ENCODE data around the gene ZNF556. TPM values are rescaled to one million over a fixed set of nuclear protein-coding genes. Genes with fewer than 3 reads are reported as not detected.

The ZNF556 gene
- total and polyA plus RNA-seq, 2 experiments from 2014 or later, result not detected

GRCh38 chr19:2906631-2907195 lies 39.6 kb downstream of the ZNF556 start (continued):
- TF ChIP-seq REST (IDR thresholded peaks at IDR 0.05; ENCODE audit: unreplicated experiment), result no peak
- no peak for TF ChIP-seq EZH2 (IDR thresholded peaks at IDR 0.05; ENCODE audit: low read depth, unreplicated experiment)
- TF ChIP-seq ZNF114 (CRISPR knock-in tag; IDR thresholded peaks at IDR 0.05), result no peak
- TF ChIP-seq ZNF331 (CRISPR knock-in tag; IDR thresholded peaks at IDR 0.05; ENCODE audit: low read depth), result no peak

GRCh38 chr19:2912306-2912705 lies 45.2 kb downstream of the ZNF556 start:
- Mint-ChIP-seq H3K4me3 (no peak overlapping the region), H3K36me3 (ENCODE audit: low read depth) (peaks cover 27% of the 10 kb centered on the region)

More at GRCh38 chr19:2912306-2912705, 45.2 kb downstream of the ZNF556 start:
- ATAC-seq, result no peak
- no peak overlapping the region for H3K4me3 ChIP-seq
- peaks cover 65% of the 10 kb centered on the region for H3K79me2 ChIP-seq (replicated peaks; ENCODE audit: insufficient read depth)
- H4K20me1 ChIP-seq (replicated peaks; ENCODE audit: insufficient read depth), result peaks cover 17% of the 10 kb centered on the region
- no peak for DNase-seq (ENCODE audit: low spot score)
- H3K27me3 Mint-ChIP-seq (ENCODE audit: insufficient read depth, low read depth, poor library complexity), result peaks cover 8% of the 10 kb centered on the region
- H3K4me1 ChIP-seq (ENCODE audit: insufficient read depth), result no peaks in the 10 kb centered on the region; the same call in 1 of the 2 replicates
- H3K27ac ChIP-seq (ENCODE audit: low read depth), result no peak overlapping the region
- no peaks in the 10 kb centered on the region for H3F3A ChIP-seq (replicated peaks; ENCODE audit: low read depth)
- H2AFZ ChIP-seq, result no peak overlapping the region
- peaks cover 72% of the 10 kb centered on the region for H3K9me3 Mint-ChIP-seq
- no peaks in the 10 kb centered on the region for H3K9me2 ChIP-seq (ENCODE audit: insufficient read depth)
- no peaks in the 10 kb centered on the region for H3K4me1 Mint-ChIP-seq
- no peak for TF ChIP-seq ZNF331 (CRISPR knock-in tag; IDR thresholded peaks at IDR 0.05; ENCODE audit: low read depth)
- TF ChIP-seq REST (IDR thresholded peaks at IDR 0.05; ENCODE audit: unreplicated experiment), result no peak
- TF ChIP-seq NANOG (IDR thresholded peaks at IDR 0.05; ENCODE audit: borderline replicate concordance), result no peak
- no peak for TF ChIP-seq CREB1 (CRISPR knock-in tag; IDR thresholded peaks at IDR 0.05; ENCODE audit: low read depth)
- TF ChIP-seq EZH2phosphoT487 (IDR thresholded peaks at IDR 0.05; ENCODE audit: unreplicated experiment), result no peak
- no peak for TF ChIP-seq ETS1 (IDR thresholded peaks at IDR 0.05)
- TF ChIP-seq ZNF114 (CRISPR knock-in tag; IDR thresholded peaks at IDR 0.05), result no peak
- TF ChIP-seq JUNB (IDR thresholded peaks at IDR 0.05; ENCODE audit: unreplicated experiment), result no peak
- TF ChIP-seq CTCF (conservative IDR thresholded peaks at IDR 0.05; ENCODE audit: low read depth in 2 of 2), result no peak
- no peak for TF ChIP-seq POLR2AphosphoS5 (IDR thresholded peaks at IDR 0.05; ENCODE audit: low read depth)
- H3K27me3 ChIP-seq (ENCODE audit: insufficient read depth), result no peaks in the 10 kb centered on the region
- H3K4me2 ChIP-seq, result no peak overlapping the region
- H3K27ac Mint-ChIP-seq, result no peak overlapping the region
- H3K36me3 ChIP-seq (ENCODE audit: insufficient read depth), result peaks cover 13% of the 10 kb centered on the region

Measured in GM23338 (cell line).